NCI-H1092 (cell line): ENCODE measurements around the gene ABR.
"Not testable (repeated sequence)": the region's sequence is repeated elsewhere in the genome, so short reads cannot be mapped to it uniquely, and the experiment has no call there.

ENCODE experiments used
- DNase-seq: peaks from one replicate; lab custom pipeline; 2025; lab: John Stamatoyannopoulos, UW

ABR gene

GRCh38 chr17:981292-981658, 198.5 kb downstream of the ABR start:
- no peak for DNase-seq

- DNase-seq = peak; percentile 75
Observed at GRCh38 chr17:980406-981291, 199.1 kb downstream of the ABR start.

- DNase-seq = no peak
Observed at GRCh38 chr17:979539-980405, 200.0 kb downstream of the ABR start, which contains the start of gene NXN. Gene NXN (minus strand): TSS chr17:979776.

GRCh38 chr17:979212-979538, 200.6 kb downstream of the ABR start:
- no peak for DNase-seq

GRCh38 chr17:978103-979093, 201.4 kb downstream of the ABR start:
- DNase-seq = no peak

- DNase-seq = no peak
Observed at GRCh38 chr17:977166-977565, 202.6 kb downstream of the ABR start.

GRCh38 chr17:976312-976711, 203.5 kb downstream of the ABR start:
- DNase-seq = no peak

- DNase-seq = no peak
Observed at GRCh38 chr17:975371-975915, 204.3 kb downstream of the ABR start.

GRCh38 chr17:974778-975177, 205.0 kb downstream of the ABR start:
- DNase-seq = not testable (repeated sequence)

GRCh38 chr17:973053-973452, 206.7 kb downstream of the ABR start:
- DNase-seq = no peak

- not testable (repeated sequence) for DNase-seq
Observed at GRCh38 chr17:971861-972260, 207.9 kb downstream of the ABR start.

GRCh38 chr17:970364-970763, 209.4 kb downstream of the ABR start:
- no peak for DNase-seq

GRCh38 chr17:969811-970355, 209.9 kb downstream of the ABR start:
- no peak for DNase-seq

- DNase-seq = no peak
Observed at GRCh38 chr17:968812-969730, 210.7 kb downstream of the ABR start.

GRCh38 chr17:967122-967521, 212.7 kb downstream of the ABR start:
- no peak for DNase-seq

GRCh38 chr17:965311-965989, 214.3 kb downstream of the ABR start:
- DNase-seq = no peak

- DNase-seq = no peak
Observed at GRCh38 chr17:964876-965275, 214.9 kb downstream of the ABR start.

- no peak for DNase-seq
Observed at GRCh38 chr17:962670-963069, 217.1 kb downstream of the ABR start.

GRCh38 chr17:962166-962565, 217.6 kb downstream of the ABR start:
- DNase-seq = no peak
